WTC11 (cell line): ENCODE results near the gene ACRV1. TPM values are rescaled to one million over a fixed set of nuclear protein-coding genes. Genes with fewer than 3 reads are reported as not detected.

Source experiments
- ATAC-seq: fragments of 200-7000 bp; cut with Tn5 transposase; 2 replicates; pipeline ENCODE4 v1.10.0; 2021; ENCODE audit warnings: mild to moderate bottlenecking, moderate library complexity
- CTCF ChIA-PET: fragments of 300-600 bp; sonication (Branson Sonifier 250); formaldehyde crosslinking; loops from one replicate; lab custom pipeline; 2021; ENCODE audit warnings: antibody characterized with exemption; lab: Charles Lee
- POLR2A ChIA-PET: fragments of 350-600 bp; sonication (Branson Sonifier 250); formaldehyde crosslinking; loops from one replicate; lab custom pipeline; 2021; ENCODE audit warnings: antibody characterized with exemption; lab: Charles Lee
- DNase-seq: peaks from one replicate; pipeline ENCODE4 v3.0.0; 2021; ENCODE audit warnings: low spot score
- H3K27ac Mint-ChIP-seq: 2 replicates; pipeline ENCODE4 v1.8.0; 2021; ENCODE audit warnings: mixed read lengths
- H3K27me3 Mint-ChIP-seq: 2 replicates; pipeline ENCODE4 v1.8.0; 2021; ENCODE audit warnings: low read depth, mild to moderate bottlenecking, moderate library complexity, mixed read lengths
- H3K36me3 Mint-ChIP-seq: 2 replicates; pipeline ENCODE4 v1.8.0; 2021; ENCODE audit warnings: mixed read lengths
- H3K4me1 Mint-ChIP-seq: 2 replicates; pipeline ENCODE4 v1.8.0; 2022; ENCODE audit warnings: mixed read lengths
- H3K4me3 Mint-ChIP-seq: 2 replicates; pipeline ENCODE4 v1.8.0; 2021; ENCODE audit warnings: mild to moderate bottlenecking, moderate library complexity, mixed read lengths
- H3K9me3 Mint-ChIP-seq: 2 replicates; pipeline ENCODE4 v1.8.0; 2021; ENCODE audit warnings: mixed read lengths
- CREB1 ChIP-seq: sonication (generic); formaldehyde crosslinking; IDR thresholded peaks from 2 replicates; pipeline ENCODE4 v1.8.0; 2023; ENCODE audit warnings: mild to moderate bottlenecking, missing genetic modification reagents
- CTCF ChIP-seq: fragments of 200-600 bp; IDR thresholded peaks from 2 replicates; pipeline ENCODE4 v1.8.0; 2022; ENCODE audit warnings: antibody characterized with exemption
- E2F4 ChIP-seq: sonication (generic); formaldehyde crosslinking; IDR thresholded peaks from 2 replicates; pipeline ENCODE4 v1.8.1; 2022; ENCODE audit warnings: low read depth, mild to moderate bottlenecking, moderate library complexity, missing genetic modification reagents, borderline replicate concordance
- ELF4 ChIP-seq: sonication (generic); formaldehyde crosslinking; IDR thresholded peaks from 2 replicates; pipeline ENCODE4 v1.8.1; 2022; ENCODE audit warnings: low read depth, mild to moderate bottlenecking, moderate library complexity, missing genetic modification reagents
- EMX1 ChIP-seq: fragments of 250-450 bp; sonication (Bioruptor Pico); IDR thresholded peaks from 2 replicates; pipeline ENCODE4 v1.8.0; 2021; ENCODE audit warnings: mild to moderate bottlenecking
- JAZF1 ChIP-seq: fragments of 250-450 bp; sonication (Bioruptor Pico); IDR thresholded peaks from 2 replicates; pipeline ENCODE4 v1.9.0; 2021; ENCODE audit warnings: moderate library complexity, mild to moderate bottlenecking, inconsistent platforms
- KAT7 ChIP-seq: sonication (generic); formaldehyde crosslinking; IDR thresholded peaks from 2 replicates; pipeline ENCODE4 v1.8.1; 2023; ENCODE audit warnings: missing genetic modification reagents, mild to moderate bottlenecking, borderline replicate concordance
- MLX ChIP-seq: sonication (generic); formaldehyde crosslinking; IDR thresholded peaks from 2 replicates; pipeline ENCODE4 v1.8.1; 2023; ENCODE audit warnings: mild to moderate bottlenecking, missing genetic modification reagents, moderate library complexity
- NFE2L1 ChIP-seq: sonication (generic); formaldehyde crosslinking; IDR thresholded peaks from 2 replicates; pipeline ENCODE4 v1.8.1; 2023; ENCODE audit warnings: missing genetic modification reagents
- NFYB ChIP-seq: sonication (generic); formaldehyde crosslinking; conservative IDR thresholded peaks from 2 replicates; pipeline ENCODE4 v1.8.0; 2022; ENCODE audit warnings: low read depth, missing genetic modification reagents
- NR1H2 ChIP-seq: sonication (generic); formaldehyde crosslinking; IDR thresholded peaks from 2 replicates; pipeline ENCODE4 v1.9.0; 2021; ENCODE audit warnings: mild to moderate bottlenecking, moderate library complexity, missing genetic modification reagents
- PRRX2 ChIP-seq: fragments of 250-450 bp; sonication (Bioruptor Pico); IDR thresholded peaks from 2 replicates; pipeline ENCODE4 v1.8.0; 2021; ENCODE audit warnings: mild to moderate bottlenecking
- RELA ChIP-seq: sonication (generic); formaldehyde crosslinking; IDR thresholded peaks from 2 replicates; pipeline ENCODE4 v1.8.1; 2022; ENCODE audit warnings: missing genetic modification reagents, mild to moderate bottlenecking, borderline replicate concordance
- SOX15 ChIP-seq: fragments of 250-450 bp; sonication (Bioruptor Pico); IDR thresholded peaks from 2 replicates; pipeline ENCODE4 v1.9.0; 2021; ENCODE audit warnings: mild to moderate bottlenecking
- STAT6 ChIP-seq: sonication (generic); formaldehyde crosslinking; conservative IDR thresholded peaks from 2 replicates; pipeline ENCODE4 v1.8.1; 2023; ENCODE audit warnings: mild to moderate bottlenecking, low read depth, missing genetic modification reagents, moderate library complexity
- TP53 ChIP-seq: sonication (generic); formaldehyde crosslinking; IDR thresholded peaks from 2 replicates; pipeline ENCODE4 v1.8.1; 2023; ENCODE audit warnings: mild to moderate bottlenecking, missing genetic modification reagents
- ZNF121 ChIP-seq: sonication (generic); formaldehyde crosslinking; IDR thresholded peaks from 2 replicates; pipeline ENCODE4 v1.8.0; 2023; ENCODE audit warnings: missing genetic modification reagents
- ZNF138 ChIP-seq: sonication (generic); formaldehyde crosslinking; conservative IDR thresholded peaks from 2 replicates; pipeline ENCODE4 v1.8.1; 2022; ENCODE audit warnings: mild to moderate bottlenecking, moderate library complexity, missing genetic modification reagents
- ZNF219 ChIP-seq: sonication (generic); formaldehyde crosslinking; IDR thresholded peaks from 2 replicates; pipeline ENCODE4 v1.8.0; 2023; ENCODE audit warnings: missing genetic modification reagents, mild to moderate bottlenecking, borderline replicate concordance
- ZNF317 ChIP-seq: sonication (generic); formaldehyde crosslinking; IDR thresholded peaks from 2 replicates; pipeline ENCODE4 v1.8.1; 2023; ENCODE audit warnings: low read depth, mild to moderate bottlenecking, moderate library complexity, missing genetic modification reagents, borderline replicate concordance
- ZNF425 ChIP-seq: fragments of 250-450 bp; sonication (Bioruptor Pico); conservative IDR thresholded peaks from 2 replicates; pipeline ENCODE4 v1.9.0; 2021; ENCODE audit warnings: mild to moderate bottlenecking
- ZNF671 ChIP-seq: fragments of 250-450 bp; sonication (Bioruptor Pico); IDR thresholded peaks from 2 replicates; pipeline ENCODE4 v1.8.0; 2021; ENCODE audit warnings: mild to moderate bottlenecking
- total RNA-seq: library from RNA; stranded (reverse); gene quantifications from 3 replicates; pipeline ENCODE4 v1.2.3, GENCODE V29; 2021

The ACRV1 gene
- total RNA-seq, 1 experiment from 2014 or later, result not detected

- H3K27me3 Mint-ChIP-seq, result no peaks in the 10 kb centered on the region
- ChIA-PET CTCF (no interaction called here), POLR2A (no interaction called here)
- H3K4me1 Mint-ChIP-seq, result no peaks in the 10 kb centered on the region
- ATAC-seq (no peak), DNase-seq (no peak)
- H3K4me3 Mint-ChIP-seq, result no peak overlapping the region
- TF ChIP-seq ZNF121 (CRISPR knock-in tag) (no peak), ZNF138 (CRISPR knock-in tag) (no peak), MLX (no peak), ELF4 (CRISPR knock-in tag) (no peak)
- H3K9me3 Mint-ChIP-seq, result peaks cover 32% of the 10 kb centered on the region
- H3K27ac Mint-ChIP-seq, result no peak overlapping the region
- H3K36me3 Mint-ChIP-seq, result peaks cover 62% of the 10 kb centered on the region
These were observed 18.0 kb downstream of the ACRV1 start for GRCh38 chr11:125662689-125663088.

GRCh38 chr11:125649465-125650166 lies 31.0 kb downstream of the ACRV1 start:
- H3K27me3 Mint-ChIP-seq, result no peaks in the 10 kb centered on the region
- ATAC-seq, result no peak
- no peak overlapping the region for H3K4me3 Mint-ChIP-seq
- ChIA-PET CTCF (no interaction called here), POLR2A (no interaction called here)
- H3K36me3 Mint-ChIP-seq, result peaks cover 65% of the 10 kb centered on the region
- no peaks in the 10 kb centered on the region for H3K4me1 Mint-ChIP-seq
- no peak for DNase-seq
- no peaks in the 10 kb centered on the region for H3K9me3 Mint-ChIP-seq
- TF ChIP-seq SOX15 (CRISPR knock-in tag) (no peak), PRRX2 (no peak), EMX1 (CRISPR knock-in tag) (no peak), STAT6 (CRISPR knock-in tag) (no peak), KAT7 (CRISPR knock-in tag) (no peak), CTCF (no peak), ZNF317 (CRISPR knock-in tag) (no peak), ZNF671 (CRISPR knock-in tag) (no peak), ZNF219 (no peak), TP53 (CRISPR knock-in tag) (no peak), NR1H2 (CRISPR knock-in tag) (no peak), ZNF425 (no peak), NFE2L1 (CRISPR knock-in tag) (no peak), RELA (CRISPR knock-in tag) (no peak), NFYB (CRISPR knock-in tag) (no peak), JAZF1 (no peak), MLX (no peak), E2F4 (CRISPR knock-in tag) (no peak), CREB1 (CRISPR knock-in tag) (no peak)
- 0 out of 2 replicates have a peak overlapping the region, but pooled peaks have one; percentile 54 for H3K27ac Mint-ChIP-seq
